ENCODE data around the gene CADPS. TPM values are rescaled to one million over a fixed set of nuclear protein-coding genes. Genes with fewer than 3 reads are reported as not detected.

The CADPS gene
- total RNA-seq, 5 donors from 2014 or later (not counting 1 experiment from before 2014, with no cell fraction given) = 0.49 TPM; not detected in 4

DNA sequence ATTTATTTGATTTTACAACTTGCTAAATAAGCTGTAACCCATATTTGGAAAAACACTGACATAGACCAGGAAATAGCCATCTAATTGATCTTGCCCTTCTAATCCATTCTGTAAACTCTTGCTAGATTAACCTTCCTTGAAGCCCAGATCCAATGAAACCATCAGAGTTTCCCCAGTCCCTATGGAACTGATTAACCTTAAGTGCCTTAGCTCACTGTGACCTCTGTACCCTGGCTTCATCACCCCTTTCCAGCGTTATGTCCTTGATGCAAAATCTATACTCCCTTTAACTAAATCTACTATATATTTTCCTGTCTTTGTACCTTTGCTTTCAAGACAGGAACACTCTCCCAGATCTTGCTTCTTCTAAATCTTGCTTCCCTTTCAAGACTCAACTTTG lies 42.9 kb upstream of the CADPS start:
- H3K36me3 ChIP-seq (ENCODE audit: control insufficient read depth in 2 of 2, extremely low read depth in 1 of 2, insufficient read depth in 1 of 2, low read length in 1 of 2) = no peaks in the 10 kb centered on the region
- no peaks in the 10 kb centered on the region for H3K4me1 ChIP-seq (ENCODE audit: control insufficient read depth in 1 of 2, extremely low read depth in 1 of 2, insufficient read depth in 2 of 2, low read length in 2 of 2)
- no peaks in the 10 kb centered on the region for H3K9me3 ChIP-seq
- H3K27ac Mint-ChIP-seq = no peak overlapping the region
- POLR2A ChIA-PET = no interaction called here
- 90% methylated on average over 1 of the region's 1 CpG for WGBS (ENCODE audit: insufficient coverage)
- H3K27me3 Mint-ChIP-seq = no peaks in the 10 kb centered on the region
- DNase-seq (no peak), ATAC-seq (replicated peaks in 1 of 4) (no peak)
- CTCF ChIA-PET = no interaction called here
- no peaks in the 10 kb centered on the region for H3K36me3 Mint-ChIP-seq
- no peak overlapping the region for H3K27ac ChIP-seq (ENCODE audit: low read length)
- no peak overlapping the region for H3K4me3 Mint-ChIP-seq
- H3K4me1 Mint-ChIP-seq = no peaks in the 10 kb centered on the region
- peaks cover 0 to 4% (median 4%) of the 10 kb centered on the region in 3 donors for H3K9me3 Mint-ChIP-seq
- H3K27me3 ChIP-seq (replicated peaks in 1 of 2; ENCODE audit: control insufficient read depth in 2 of 2, extremely low read depth in 1 of 2, insufficient read depth in 2 of 2, low read length in 1 of 2) = no peaks in the 10 kb centered on the region
- H3K4me3 ChIP-seq (ENCODE audit: control insufficient read depth in 1 of 2, extremely low read depth in 1 of 2, low read length in 1 of 2) = no peak overlapping the region

DNA sequence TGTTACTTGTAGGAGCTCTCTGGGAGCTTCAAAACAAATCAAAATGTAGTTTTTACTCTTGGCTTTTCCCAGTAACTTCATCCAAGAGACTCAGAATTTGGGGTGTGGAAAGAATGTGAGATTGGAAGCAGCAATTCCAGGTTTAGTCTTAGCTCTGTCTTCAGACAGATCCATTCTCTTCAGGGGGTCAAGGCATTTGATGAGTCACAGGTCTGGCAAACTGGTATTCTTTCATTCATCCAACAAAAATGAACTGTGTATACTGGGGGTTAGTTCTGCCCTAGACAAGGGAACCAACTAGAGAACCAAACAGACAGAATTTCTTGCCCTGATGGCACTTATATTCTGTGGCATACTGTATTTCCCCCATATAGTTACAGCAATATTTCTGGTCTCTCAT lies 36.3 kb upstream of the CADPS start:
- no peaks in the 10 kb centered on the region for H3K4me1 ChIP-seq (ENCODE audit: control insufficient read depth in 1 of 2, extremely low read depth in 1 of 2, insufficient read depth in 2 of 2, low read length in 2 of 2)
- Mint-ChIP-seq H3K9me3 (peaks cover 0 to 5% (median 0%) of the 10 kb centered on the region in 3 donors), H3K27ac (no peak overlapping the region), H3K27me3 (no peaks in the 10 kb centered on the region), H3K4me1 (no peaks in the 10 kb centered on the region), H3K4me3 (no peak overlapping the region), H3K36me3 (no peaks in the 10 kb centered on the region)
- H3K27me3 ChIP-seq (replicated peaks in 1 of 2; ENCODE audit: control insufficient read depth in 2 of 2, extremely low read depth in 1 of 2, insufficient read depth in 2 of 2, low read length in 1 of 2) = no peaks in the 10 kb centered on the region
- H3K27ac ChIP-seq (ENCODE audit: low read length) = no peak overlapping the region
- no peaks in the 10 kb centered on the region for H3K36me3 ChIP-seq (ENCODE audit: control insufficient read depth in 2 of 2, extremely low read depth in 1 of 2, insufficient read depth in 1 of 2, low read length in 1 of 2)
- DNase-seq = no peak
- ChIA-PET CTCF (no interaction called here), POLR2A (no interaction called here)
- ATAC-seq (replicated peaks in 1 of 4) = no peak
- no peak overlapping the region for H3K4me3 ChIP-seq (ENCODE audit: control insufficient read depth in 1 of 2, extremely low read depth in 1 of 2, low read length in 1 of 2)
- no peaks in the 10 kb centered on the region for H3K9me3 ChIP-seq

DNA sequence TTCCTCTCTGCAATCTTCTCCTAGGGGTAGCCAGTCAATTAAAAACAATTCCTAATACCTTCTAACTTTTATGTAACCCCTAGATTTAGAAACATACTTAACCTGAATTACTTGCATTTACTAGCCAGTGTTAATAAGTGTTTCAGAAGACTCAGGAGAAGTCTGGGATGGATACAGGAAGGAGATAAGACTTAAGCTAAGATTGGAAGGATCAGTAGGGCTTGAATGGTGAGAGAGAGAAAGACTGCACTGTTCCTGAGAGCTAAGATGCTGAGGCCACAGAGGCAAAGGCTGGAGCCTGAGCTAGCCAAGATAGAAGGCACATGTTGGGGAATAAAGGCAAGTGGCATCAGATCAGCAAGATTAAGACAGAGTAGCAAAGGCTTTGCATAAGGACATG lies 30.1 kb upstream of the CADPS start:
- H3K27ac ChIP-seq (ENCODE audit: low read length) = no peak overlapping the region
- Mint-ChIP-seq H3K4me1 (no peaks in the 10 kb centered on the region), H3K27me3 (peaks cover 0 to 2% of the 10 kb centered on the region in 2 donors), H3K4me3 (no peak overlapping the region), H3K27ac (no peak overlapping the region), H3K9me3 (peaks cover 6 to 9% (median 7%) of the 10 kb centered on the region in 3 donors), H3K36me3 (no peaks in the 10 kb centered on the region)
- DNase-seq (no peak), ATAC-seq (replicated peaks in 1 of 4) (no peak)
- ChIA-PET POLR2A (no interaction called here), CTCF (no interaction called here)
- H3K36me3 ChIP-seq (ENCODE audit: control insufficient read depth in 2 of 2, extremely low read depth in 1 of 2, insufficient read depth in 1 of 2, low read length in 1 of 2) = no peaks in the 10 kb centered on the region
- no peaks in the 10 kb centered on the region for H3K4me1 ChIP-seq (ENCODE audit: control insufficient read depth in 1 of 2, extremely low read depth in 1 of 2, insufficient read depth in 2 of 2, low read length in 2 of 2)
- H3K9me3 ChIP-seq = no peaks in the 10 kb centered on the region
- H3K27me3 ChIP-seq (replicated peaks in 1 of 2; ENCODE audit: control insufficient read depth in 2 of 2, extremely low read depth in 1 of 2, insufficient read depth in 2 of 2, low read length in 1 of 2) = no peaks in the 10 kb centered on the region
- H3K4me3 ChIP-seq (ENCODE audit: control insufficient read depth in 1 of 2, extremely low read depth in 1 of 2, low read length in 1 of 2) = no peak overlapping the region

DNA sequence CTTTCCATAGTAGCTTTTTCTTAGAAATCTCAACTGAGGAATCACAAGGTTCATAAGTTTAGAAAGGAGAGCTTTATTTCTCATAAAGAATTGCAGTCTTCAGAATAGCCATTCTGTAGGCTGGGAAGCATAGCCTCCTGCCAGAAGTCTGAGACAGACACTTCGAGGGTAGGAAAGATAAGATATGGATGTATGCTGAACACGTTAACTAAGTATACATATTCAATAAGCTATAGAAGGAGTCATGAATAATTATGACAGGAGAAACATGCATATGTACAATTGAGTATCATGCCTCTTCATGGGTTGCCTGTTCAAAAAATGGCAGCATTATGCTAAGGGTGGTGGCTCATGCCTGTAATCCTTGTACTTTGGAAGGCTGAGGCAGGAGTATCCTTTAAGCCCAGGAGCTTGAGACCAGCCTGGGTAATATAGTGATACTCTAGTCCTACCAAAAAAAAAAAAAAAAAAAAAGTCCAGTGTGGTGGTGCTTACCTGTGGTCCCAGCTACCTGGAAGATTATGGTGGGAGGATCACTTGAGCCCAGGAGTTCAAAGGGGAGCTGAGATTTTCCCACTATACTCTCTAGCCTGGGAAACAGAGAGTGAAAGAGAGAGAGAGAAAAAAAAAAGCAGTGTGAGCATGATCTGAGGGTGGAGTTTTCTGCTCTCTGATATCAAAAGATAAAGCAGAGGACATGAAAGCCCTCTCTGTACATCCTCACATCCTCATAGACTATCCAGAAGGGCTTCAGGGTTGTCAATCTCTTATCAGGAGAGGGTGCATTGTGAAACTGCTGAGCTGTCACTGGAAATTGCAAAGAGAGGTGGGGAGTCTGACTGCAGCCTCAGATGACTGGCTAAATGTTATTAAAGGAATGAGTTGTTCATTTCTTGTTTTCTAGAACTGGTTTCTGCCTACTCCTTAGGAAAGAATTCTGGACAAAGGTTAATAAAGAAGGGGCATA lies 23.6 kb upstream of the CADPS start:
- H3K4me3 ChIP-seq (ENCODE audit: control insufficient read depth in 1 of 2, extremely low read depth in 1 of 2, low read length in 1 of 2) = no peak overlapping the region
- Mint-ChIP-seq H3K9me3 (peaks cover 3 to 7% (median 3%) of the 10 kb centered on the region in 3 donors), H3K36me3 (no peaks in the 10 kb centered on the region), H3K4me1 (no peaks in the 10 kb centered on the region), H3K27ac (no peak overlapping the region), H3K27me3 (no peaks in the 10 kb centered on the region), H3K4me3 (no peak overlapping the region)
- no peak for DNase-seq
- H3K4me1 ChIP-seq (ENCODE audit: control insufficient read depth in 1 of 2, extremely low read depth in 1 of 2, insufficient read depth in 2 of 2, low read length in 2 of 2) = no peaks in the 10 kb centered on the region
- ATAC-seq (replicated peaks in 1 of 4) = no peak
- H3K9me3 ChIP-seq = no peaks in the 10 kb centered on the region
- no peaks in the 10 kb centered on the region for H3K27me3 ChIP-seq (replicated peaks in 1 of 2; ENCODE audit: control insufficient read depth in 2 of 2, extremely low read depth in 1 of 2, insufficient read depth in 2 of 2, low read length in 1 of 2)
- POLR2A ChIA-PET = no interaction called here
- CTCF ChIA-PET = no interaction called here
- no peaks in the 10 kb centered on the region for H3K36me3 ChIP-seq (ENCODE audit: control insufficient read depth in 2 of 2, extremely low read depth in 1 of 2, insufficient read depth in 1 of 2, low read length in 1 of 2)
- no peak overlapping the region for H3K27ac ChIP-seq (ENCODE audit: low read length)
- WGBS (ENCODE audit: insufficient coverage) = no CpG with 5 or more reads among the region's 2 CpGs

DNA sequence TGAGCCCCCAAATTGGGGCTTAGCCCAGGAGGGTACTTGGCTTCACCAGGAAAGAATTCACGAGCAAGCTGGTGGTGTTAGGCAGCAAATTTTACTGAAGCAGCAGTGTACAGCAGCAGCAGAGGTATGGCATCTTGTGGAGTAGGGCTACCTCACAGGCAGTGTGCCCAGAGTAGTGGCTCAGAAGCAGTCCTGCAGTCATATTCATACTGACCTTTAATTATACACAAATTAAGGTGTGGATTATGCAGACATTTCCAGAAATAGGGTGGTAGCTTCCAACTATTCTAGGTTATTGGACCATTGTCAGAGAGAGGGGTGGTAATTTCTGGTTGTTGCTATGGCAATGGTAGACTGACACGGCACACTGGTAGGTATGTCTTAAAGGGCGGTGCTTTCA lies 20.7 kb upstream of the CADPS start:
- CTCF ChIA-PET = no interaction called here
- POLR2A ChIA-PET = no interaction called here
- no peaks in the 10 kb centered on the region for H3K27me3 ChIP-seq (replicated peaks in 1 of 2; ENCODE audit: control insufficient read depth in 2 of 2, extremely low read depth in 1 of 2, insufficient read depth in 2 of 2, low read length in 1 of 2)
- Mint-ChIP-seq H3K27me3 (no peaks in the 10 kb centered on the region), H3K4me3 (no peak overlapping the region), H3K27ac (no peak overlapping the region), H3K9me3 (peaks cover 0 to 3% (median 0%) of the 10 kb centered on the region in 3 donors), H3K4me1 (no peaks in the 10 kb centered on the region), H3K36me3 (no peaks in the 10 kb centered on the region)
- no peaks in the 10 kb centered on the region for H3K4me1 ChIP-seq (ENCODE audit: control insufficient read depth in 1 of 2, extremely low read depth in 1 of 2, insufficient read depth in 2 of 2, low read length in 2 of 2)
- DNase-seq (no peak), ATAC-seq (replicated peaks in 1 of 4) (no peak)
- no peak overlapping the region for H3K27ac ChIP-seq (ENCODE audit: low read length)
- H3K4me3 ChIP-seq (ENCODE audit: control insufficient read depth in 1 of 2, extremely low read depth in 1 of 2, low read length in 1 of 2) = no peak overlapping the region
- no peaks in the 10 kb centered on the region for H3K36me3 ChIP-seq (ENCODE audit: control insufficient read depth in 2 of 2, extremely low read depth in 1 of 2, insufficient read depth in 1 of 2, low read length in 1 of 2)
- H3K9me3 ChIP-seq = no peaks in the 10 kb centered on the region
- WGBS (ENCODE audit: insufficient coverage) = 33% methylated on average over 1 of the region's 3 CpGs

DNA sequence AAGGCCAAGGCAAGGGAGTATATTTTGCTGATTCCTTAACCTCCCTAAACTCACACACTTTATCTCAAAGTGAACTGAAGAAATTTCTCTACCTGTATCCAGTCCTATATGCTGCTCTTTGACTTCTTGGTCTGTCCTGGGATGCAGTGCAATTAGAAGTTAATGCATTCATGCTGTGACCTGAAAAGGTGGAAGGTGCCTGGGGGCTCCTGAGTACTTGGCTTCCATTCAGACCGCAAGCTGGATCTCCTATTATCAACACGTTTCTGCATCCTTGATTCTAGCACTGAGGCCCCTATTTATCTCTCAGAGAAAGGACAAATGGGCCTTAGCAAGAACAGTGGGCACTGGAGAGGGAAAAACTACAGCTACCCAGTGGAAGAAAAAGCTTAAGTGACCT lies 17.7 kb upstream of the CADPS start:
- Mint-ChIP-seq H3K9me3 (peaks cover 0 to 3% (median 0%) of the 10 kb centered on the region in 3 donors), H3K4me3 (no peak overlapping the region), H3K36me3 (no peaks in the 10 kb centered on the region), H3K27ac (no peak overlapping the region), H3K4me1 (no peaks in the 10 kb centered on the region), H3K27me3 (no peaks in the 10 kb centered on the region)
- no peaks in the 10 kb centered on the region for H3K36me3 ChIP-seq (ENCODE audit: control insufficient read depth in 2 of 2, extremely low read depth in 1 of 2, insufficient read depth in 1 of 2, low read length in 1 of 2)
- ChIA-PET CTCF (interaction anchor here in 1 of 2 donors (0.5 kb wide), 1 partner anchor 38 kb away, joined by 3 read pairs; no protein-coding TSS in a partner anchor), POLR2A (no interaction called here)
- no peak overlapping the region for H3K4me3 ChIP-seq (ENCODE audit: control insufficient read depth in 1 of 2, extremely low read depth in 1 of 2, low read length in 1 of 2)
- H3K27me3 ChIP-seq (replicated peaks in 1 of 2; ENCODE audit: control insufficient read depth in 2 of 2, extremely low read depth in 1 of 2, insufficient read depth in 2 of 2, low read length in 1 of 2) = no peaks in the 10 kb centered on the region
- H3K4me1 ChIP-seq (ENCODE audit: control insufficient read depth in 1 of 2, extremely low read depth in 1 of 2, insufficient read depth in 2 of 2, low read length in 2 of 2) = no peaks in the 10 kb centered on the region
- WGBS (ENCODE audit: insufficient coverage) = no CpG with 5 or more reads among the region's 2 CpGs
- H3K9me3 ChIP-seq = no peaks in the 10 kb centered on the region
- ATAC-seq (replicated peaks in 1 of 4) (no peak), DNase-seq (no peak)
- no peak overlapping the region for H3K27ac ChIP-seq (ENCODE audit: low read length)

Measured in T-cell (primary cell).